ENCODE measurements around the gene ALMS1. TPM values are rescaled to one million over a fixed set of nuclear protein-coding genes. Genes with fewer than 3 reads are reported as not detected.

ALMS1 gene
- total and polyA plus RNA-seq, 2 of the 4 experiments (the other 2 are of a cell fraction): 20.8 to 52.8 TPM

DNA sequence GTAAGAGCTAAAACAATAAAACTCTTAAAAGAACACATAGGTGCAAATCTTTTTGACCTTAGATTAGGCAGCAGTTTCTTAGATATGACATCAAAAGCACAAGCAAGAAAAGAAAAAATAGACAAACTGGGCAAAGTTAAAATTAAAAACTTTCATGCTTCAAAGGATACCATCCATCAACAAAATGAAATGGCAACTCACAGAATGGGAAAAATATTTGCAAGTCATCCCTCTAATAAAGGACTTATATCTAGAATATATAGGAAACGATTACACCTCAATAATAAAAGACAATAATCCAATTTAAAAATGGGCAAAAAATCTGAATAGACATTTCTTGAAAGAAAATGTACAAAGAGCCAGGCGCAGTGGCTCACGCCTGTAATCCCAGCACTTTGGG lies 29.5 kb upstream of the ALMS1 start:
- BruUV-seq (replicated peaks): no TSS peak
- ATAC-seq (ENCODE audit: low read depth): no peak
- CTCF ChIA-PET: no interaction called here

More for the DNA sequence above, 29.5 kb upstream of the ALMS1 start:
- Histone ChIP-seq H4K5ac (ENCODE audit: low read depth, low read length) (no peak overlapping the region), H2AK5ac (ENCODE audit: low read depth, low read length) (no peak overlapping the region), H3K4me3 (ENCODE audit: insufficient read depth, low read depth, low read length) (no peak overlapping the region), H4K20me1 (ENCODE audit: insufficient read depth, low read length) (no peaks in the 10 kb centered on the region), H4K91ac (ENCODE audit: insufficient read depth, low read depth, low read length) (no peak overlapping the region), H3K4ac (ENCODE audit: low read depth, low read length) (no peak overlapping the region), H3K4me1 (ENCODE audit: control insufficient read depth, insufficient read depth, low read length) (no peaks in the 10 kb centered on the region), H2AFZ (replicated peaks; ENCODE audit: low read length, poor library complexity) (no peak overlapping the region), H3K4me2 (ENCODE audit: low read depth, low read length) (no peak overlapping the region), H3K9me3 (ENCODE audit: control insufficient read depth, insufficient read depth, low read length) (no peaks in the 10 kb centered on the region), H3K18ac (ENCODE audit: low read depth, low read length) (no peak overlapping the region), H3K9ac (ENCODE audit: low read depth, low read length) (no peak overlapping the region), H2BK20ac (ENCODE audit: low read depth, low read length) (no peak overlapping the region), H4K8ac (ENCODE audit: low read depth in 2 of 2, low read length in 2 of 2) (no peak overlapping the region), H3K23ac (ENCODE audit: low read depth, low read length) (no peak overlapping the region), H3K56ac (ENCODE audit: extremely low read depth, insufficient read depth, low read length) (no peak overlapping the region), H2BK15ac (ENCODE audit: low read depth, low read length) (no peak overlapping the region), H3K27me3 (ENCODE audit: control insufficient read depth, insufficient read depth, low read length) (no peaks in the 10 kb centered on the region), H3K36me3 (ENCODE audit: control insufficient read depth, insufficient read depth, low read length) (no peaks in the 10 kb centered on the region), H3K14ac (replicated peaks; ENCODE audit: low read depth, low read length) (no peak overlapping the region), H2AK9ac (replicated peaks; ENCODE audit: low read depth, low read length, poor library complexity) (no peak overlapping the region), H2BK120ac (ENCODE audit: low read depth, low read length) (no peak overlapping the region), H2BK5ac (ENCODE audit: low read depth, low read length, poor library complexity, severe bottlenecking) (no peak overlapping the region), H3K27ac (ENCODE audit: insufficient read depth, low read length) (no peak overlapping the region), H3K9me1 (ENCODE audit: insufficient read depth, low read length) (no peaks in the 10 kb centered on the region), H3K79me1 (ENCODE audit: low read depth in 1 of 2, low read length in 2 of 2) (no peaks in the 10 kb centered on the region)
- TF ChIP-seq FOS (IDR thresholded peaks at IDR 0.05; ENCODE audit: low read depth, low read length): no peak
- no peak for TF ChIP-seq RCOR1 (IDR thresholded peaks at IDR 0.05; ENCODE audit: insufficient replicate concordance, low read length)
- no peak for TF ChIP-seq RAD21 (IDR thresholded peaks at IDR 0.05; ENCODE audit: low read length)
- no peak for TF ChIP-seq SMC3 (IDR thresholded peaks at IDR 0.05; ENCODE audit: low read depth, low read length)
- peak; percentile 54 for TF ChIP-seq NFE2L2 (IDR thresholded peaks at IDR 0.05; ENCODE audit: low read depth, low read length)
- no CpG with 5 or more reads among the region's 3 CpGs for WGBS, 2 experiments (ENCODE audit: extremely low coverage in 2 of 2, insufficient read length in 1 of 2)
- dilution Hi-C loops (cut with HindIII; ENCODE audit: low sequenced_read_pairs, unreplicated experiment): no loop called here
- intact Hi-C loops (cut with micrococcal nuclease): no loop called here
- in situ Hi-C loops (cut with MboI; ENCODE audit: low sequenced_read_pairs): no loop called here
- POLR2A ChIA-PET (ENCODE audit: unreplicated experiment): no interaction called here
- DNase-seq: no peak

Data from IMR-90 (cell line).